Caco-2 (cell line): ENCODE measurements around the gene PER3. TPM values are rescaled to one million over a fixed set of nuclear protein-coding genes. Genes with fewer than 3 reads are reported as not detected.

Experiments
- BruUV-seq: library from RNA; stranded (reverse); fragments of 400-500 nt; replicated peaks from 2 replicates; lab custom pipeline; 2021; lab: Mats Ljungman, UMichigan
- CTCF ChIA-PET: fragments of 300-600 bp; sonication (Branson Sonifier 250); formaldehyde crosslinking; loops from one replicate; lab custom pipeline; 2022; ENCODE audit warnings: antibody characterized with exemption; lab: Charles Lee
- POLR2A ChIA-PET: fragments of 300-600 bp; sonication (Branson Sonifier 250); formaldehyde crosslinking; loops from one replicate; lab custom pipeline; 2022; ENCODE audit warnings: antibody characterized with exemption; lab: Charles Lee
- DNase-seq, 2 experiments: peaks; one replicate each; pipeline versions ENCODE4 v3.0.0 to v3.0.0-alpha.2; 2020 to 2022
- H3K27me3 ChIP-seq: replicated peaks from 2 replicates; pipeline ENCODE4 v1.6.0; 2011; ENCODE audit warnings: low read length; ENCODE audit not compliant: control insufficient read depth, insufficient read depth
- H3K36me3 ChIP-seq: 2 replicates; pipeline ENCODE4 v1.5.1; 2011; ENCODE audit warnings: low read length; ENCODE audit not compliant: control insufficient read depth, insufficient read depth
- H3K4me1 ChIP-seq: fragments of 250-450 bp; sonication (Bioruptor Pico); 2 replicates; pipeline ENCODE4 v1.5.1; 2020; ENCODE audit warnings: mild to moderate bottlenecking
- H3K4me3 ChIP-seq: 2 replicates; pipeline ENCODE4 v1.5.1; 2011; ENCODE audit warnings: low read depth, mild to moderate bottlenecking, control low read depth, low read length
- H3K9me3 ChIP-seq: fragments of 250-450 bp; sonication (Bioruptor Pico); 2 replicates; pipeline ENCODE4 v1.5.1; 2020; ENCODE audit warnings: mild to moderate bottlenecking, moderate library complexity
- H3K27ac Mint-ChIP-seq: one replicate; pipeline ENCODE4 v1.8.0; 2022; ENCODE audit warnings: mixed read lengths; ENCODE audit not compliant: unreplicated experiment
- H3K27me3 Mint-ChIP-seq: one replicate; pipeline ENCODE4 v1.8.0; 2022; ENCODE audit warnings: mixed read lengths; ENCODE audit not compliant: insufficient read depth, unreplicated experiment
- H3K36me3 Mint-ChIP-seq: one replicate; pipeline ENCODE4 v1.8.0; 2022; ENCODE audit warnings: mild to moderate bottlenecking, mixed read lengths; ENCODE audit not compliant: insufficient read depth, unreplicated experiment
- H3K4me1 Mint-ChIP-seq: one replicate; pipeline ENCODE4 v1.8.0; 2022; ENCODE audit warnings: low read depth, mixed read lengths; ENCODE audit not compliant: unreplicated experiment
- H3K4me3 Mint-ChIP-seq: one replicate; pipeline ENCODE4 v1.8.0; 2022; ENCODE audit warnings: mild to moderate bottlenecking, moderate library complexity, mixed read lengths; ENCODE audit not compliant: unreplicated experiment
- H3K9me3 Mint-ChIP-seq: one replicate; pipeline ENCODE4 v1.8.0; 2022; ENCODE audit warnings: mixed read lengths; ENCODE audit not compliant: unreplicated experiment
- CTCF ChIP-seq, 2 experiments: fragments of 200-600 bp in 1 of 2; IDR thresholded peaks; 1 replicate in 1 of 2; 2 replicates in 1 of 2; pipeline versions ENCODE4 v1.5.1 to v1.8.0; 2011 to 2022; ENCODE audit warnings: antibody characterized with exemption in 1 of 2, control low read depth in 1 of 2, inconsistent platforms in 1 of 2, low read depth in 1 of 2, low read length in 1 of 2, mild to moderate bottlenecking in 1 of 2, moderate library complexity in 1 of 2; ENCODE audit not compliant: insufficient read depth in 1 of 2, severe bottlenecking in 1 of 2, unreplicated experiment in 1 of 2
- intact Hi-C: fragments of 100-400 bp; cut with micrococcal nuclease; formaldehyde crosslinking; loops from one replicate; pipeline ENCODE4 v1.10.0; 2022; ENCODE audit not compliant: unreplicated experiment
- total RNA-seq: library from RNA; stranded (reverse); gene quantifications from 2 replicates; pipeline ENCODE4 v1.2.3, GENCODE V29; 2022

PER3 gene
- total RNA-seq, 1 experiment from 2014 or later: 27.4 TPM

DNA sequence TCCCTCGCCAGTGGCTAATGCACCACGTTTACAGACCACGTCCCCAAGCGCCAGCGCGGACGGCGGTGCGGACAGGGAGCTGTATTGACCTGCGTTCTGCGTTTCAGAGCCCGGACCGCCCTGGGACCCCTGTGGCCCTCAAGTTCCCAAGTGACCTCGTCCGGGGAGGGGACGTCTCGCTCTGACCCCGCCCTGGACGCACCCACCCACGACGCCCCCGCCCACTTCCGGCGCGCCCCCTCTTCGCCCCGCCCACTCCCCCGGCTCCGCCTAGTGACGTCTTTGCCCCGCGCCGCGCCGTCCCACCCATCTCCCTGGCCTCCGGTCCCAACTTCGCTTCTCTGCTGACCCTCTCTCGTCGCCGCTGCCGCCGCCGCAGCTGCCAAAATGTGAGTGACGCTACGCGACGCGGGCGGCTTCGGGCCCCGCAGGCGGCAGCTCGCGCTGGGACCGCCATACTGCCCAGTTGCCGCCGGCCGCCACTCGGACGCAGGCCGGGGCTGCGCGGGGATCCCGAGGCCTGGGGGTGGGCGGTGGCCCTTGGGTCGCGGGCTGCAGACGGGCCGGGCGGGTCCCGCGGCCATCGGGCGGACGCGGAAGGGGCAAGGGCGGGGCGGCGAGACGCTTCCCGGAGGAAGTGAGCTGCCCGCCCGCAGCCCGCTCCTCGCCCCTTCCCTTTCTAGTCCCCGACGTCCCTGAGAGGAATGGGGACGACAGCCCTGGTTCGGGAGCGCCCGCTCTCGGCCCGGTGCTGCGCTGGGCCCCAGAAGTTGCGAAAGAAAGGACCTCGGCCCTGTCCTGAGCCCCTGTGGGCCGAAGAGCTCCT is 12.9 kb upstream of the PER3 start, which contains the start of gene VAMP3:
VAMP3 (plus strand) TSS at position 300 of the 826 bp plus-strand sequence; CDS start at position 388, 88 bp downstream.
- Mint-ChIP-seq H3K27ac (peak within 1 kb of the TSS; percentile 82), H3K4me1 (peaks cover 6% of the 10 kb centered on the region), H3K27me3 (peaks cover 2% of the 10 kb centered on the region), H3K36me3 (peaks cover 17% of the 10 kb centered on the region), H3K9me3 (no peaks in the 10 kb centered on the region), H3K4me3 (peak within 1 kb of the TSS; percentile 89)
- POLR2A ChIA-PET: interaction anchor here (0.6 to 0.7 kb wide), 2 partner anchors 29 to 67 kb away, joined by 5 to 11 read pairs; no protein-coding TSS in a partner anchor
- Histone ChIP-seq H3K9me3 (no peaks in the 10 kb centered on the region), H3K27me3 (no peaks in the 10 kb centered on the region), H3K36me3 (no peaks in the 10 kb centered on the region), H3K4me3 (peak within 1 kb of the TSS; percentile 68), H3K4me1 (peaks cover 9% of the 10 kb centered on the region)
- DNase-seq: peak; percentile 89 to 90
- intact Hi-C loops: loop anchor here (1.0 kb wide), 1 partner anchor 12 kb away; no protein-coding TSS in a partner anchor
- no peak for TF ChIP-seq CTCF (IDR thresholded peaks at IDR 0.05; ENCODE audit: insufficient read depth in 1 of 2, low read depth in 1 of 2, low read length in 1 of 2, severe bottlenecking in 1 of 2, unreplicated experiment in 1 of 2)
- BruUV-seq: no TSS peak
- CTCF ChIA-PET: no interaction called here

- ChIA-PET CTCF (no interaction called here), POLR2A (interaction anchor here (0.6 to 0.7 kb wide), 2 partner anchors 30 to 68 kb away, joined by 5 to 11 read pairs; no protein-coding TSS in a partner anchor)
- no peaks in the 10 kb centered on the region; the same call in 1 of the 2 replicates for H3K36me3 ChIP-seq
- no peak for DNase-seq
- Mint-ChIP-seq H3K4me3 (peak overlapping the region; percentile 89), H3K27ac (peak overlapping the region; percentile 82), H3K27me3 (peaks cover 2% of the 10 kb centered on the region), H3K4me1 (peaks cover 6% of the 10 kb centered on the region), H3K9me3 (no peaks in the 10 kb centered on the region), H3K36me3 (peaks cover 21% of the 10 kb centered on the region)
- H3K27me3 ChIP-seq: no peaks in the 10 kb centered on the region
- H3K4me1 ChIP-seq: peaks cover 9% of the 10 kb centered on the region
- intact Hi-C loops: loop anchor here (1.0 kb wide), 1 partner anchor 11 kb away; no protein-coding TSS in a partner anchor
- TSS peak; percentile 30 for BruUV-seq
- no peak for TF ChIP-seq CTCF (IDR thresholded peaks at IDR 0.05; ENCODE audit: insufficient read depth in 1 of 2, low read depth in 1 of 2, low read length in 1 of 2, severe bottlenecking in 1 of 2, unreplicated experiment in 1 of 2)
- peak overlapping the region; percentile 68 for H3K4me3 ChIP-seq
- H3K9me3 ChIP-seq: no peaks in the 10 kb centered on the region
Measured at GRCh38 chr1:7771823-7772299, 12.2 kb upstream of the PER3 start.

- BruUV-seq: no TSS peak
- Histone ChIP-seq H3K36me3 (no peaks in the 10 kb centered on the region; the same call in 1 of the 2 replicates), H3K9me3 (no peaks in the 10 kb centered on the region), H3K4me1 (peaks cover 2% of the 10 kb centered on the region), H3K27me3 (no peaks in the 10 kb centered on the region), H3K4me3 (no peak overlapping the region)
- H3K4me3 Mint-ChIP-seq: no peak overlapping the region
- intact Hi-C loops: no loop called here
- TF ChIP-seq CTCF (IDR thresholded peaks at IDR 0.05; ENCODE audit: insufficient read depth in 1 of 2, low read depth in 1 of 2, low read length in 1 of 2, severe bottlenecking in 1 of 2, unreplicated experiment in 1 of 2): no peak
- H3K27me3 Mint-ChIP-seq: no peaks in the 10 kb centered on the region
- no peak overlapping the region for H3K27ac Mint-ChIP-seq
- POLR2A ChIA-PET: no interaction called here
- H3K4me1 Mint-ChIP-seq: peaks cover 10% of the 10 kb centered on the region
- H3K9me3 Mint-ChIP-seq: no peaks in the 10 kb centered on the region
- DNase-seq: no peak
- peaks cover 41% of the 10 kb centered on the region for H3K36me3 Mint-ChIP-seq
- CTCF ChIA-PET: no interaction called here
Measured at GRCh38 chr1:7777591-7777990, 6.5 kb upstream of the PER3 start.
